ENCODE results near the gene MORN5.

- TF ChIP-seq POLR2AphosphoS5 (IDR thresholded peaks at IDR 0.05; ENCODE audit: low read depth, low read length) (no peak), POLR2A (IDR thresholded peaks at IDR 0.05; ENCODE audit: low read depth, low read length) (no peak)
Observed at GRCh38 chr9:122151267-122151828, 8.4 kb upstream of the MORN5 start.
